ENCODE measurements around the gene CD164. TPM values are rescaled to one million over a fixed set of nuclear protein-coding genes. Genes with fewer than 3 reads are reported as not detected.
"Not testable (repeated sequence)": the region's sequence is repeated elsewhere in the genome, so short reads cannot be mapped to it uniquely, and the experiment has no call there.

Gene CD164
- total RNA-seq, 1 donor: 352 TPM

DNA sequence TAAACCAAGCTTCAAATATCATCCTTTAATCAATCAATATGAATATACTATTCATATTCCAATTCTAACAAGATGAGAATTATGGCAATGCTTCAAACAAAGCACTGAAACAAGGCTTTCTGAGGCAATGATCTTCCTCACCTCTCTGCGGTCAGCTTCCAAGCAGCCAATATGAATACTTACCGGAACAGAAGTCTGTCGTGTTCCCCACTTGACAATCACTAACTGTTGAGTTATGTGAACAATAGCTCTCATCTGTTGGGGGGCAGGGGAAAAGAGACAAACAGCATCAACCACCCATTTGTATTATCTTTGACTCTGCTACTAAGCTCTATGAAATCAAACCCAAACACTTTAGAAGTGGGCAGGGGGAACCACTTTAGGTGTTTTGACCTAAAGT, 4.5 kb downstream of the CD164 start:
- no peak for DNase-seq (ENCODE audit: low read depth in 2 of 3, low spot score in 2 of 3)

DNA sequence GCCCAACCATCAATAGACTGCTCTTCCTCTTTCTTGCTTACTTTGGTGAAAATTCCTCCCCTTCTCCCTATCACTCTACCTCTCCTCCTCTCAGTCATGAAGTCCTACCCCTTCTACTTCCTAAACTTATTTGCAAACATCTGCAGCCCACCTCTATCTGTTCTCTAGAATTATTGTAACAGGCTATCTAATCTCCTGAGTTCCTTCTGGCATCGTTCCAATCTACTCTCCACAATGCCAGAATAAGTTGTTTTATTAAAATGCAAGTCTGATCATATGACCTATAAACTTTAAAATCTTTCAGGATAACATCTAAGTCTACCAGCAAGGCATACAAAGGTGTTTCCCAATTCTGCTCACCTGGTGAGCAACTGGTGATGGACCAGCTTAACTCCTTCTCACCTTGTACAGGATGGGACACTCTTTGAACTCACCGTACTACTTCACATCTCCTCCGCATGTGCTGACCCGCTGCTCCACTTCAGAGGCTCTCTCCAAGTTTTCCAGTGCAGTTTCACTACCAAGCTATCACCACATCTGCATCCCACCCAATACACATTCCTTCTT, 7.9 kb downstream of the CD164 start:
- no peak for DNase-seq (ENCODE audit: low read depth in 2 of 3, low spot score in 2 of 3)

DNA sequence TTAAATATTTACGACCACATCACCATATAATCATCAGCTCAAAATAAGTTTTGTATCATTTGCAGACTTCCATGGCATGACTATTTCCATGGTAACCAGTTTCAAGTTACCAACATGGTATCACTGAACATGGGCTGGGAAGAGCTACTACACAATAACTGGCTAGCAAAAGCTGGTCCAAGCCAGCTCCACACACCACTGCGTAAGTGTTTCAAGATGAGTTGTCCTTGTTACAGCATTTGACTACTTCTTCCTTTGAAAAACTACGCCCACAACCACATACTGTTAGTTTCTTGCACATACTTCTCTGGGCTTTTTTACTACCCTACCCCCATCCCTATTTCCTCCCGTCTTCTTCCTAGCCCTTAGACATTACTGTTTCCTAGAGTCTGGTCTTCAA, 8.5 kb downstream of the CD164 start:
- no peak for DNase-seq (ENCODE audit: low read depth in 2 of 3, low spot score in 2 of 3)

DNA sequence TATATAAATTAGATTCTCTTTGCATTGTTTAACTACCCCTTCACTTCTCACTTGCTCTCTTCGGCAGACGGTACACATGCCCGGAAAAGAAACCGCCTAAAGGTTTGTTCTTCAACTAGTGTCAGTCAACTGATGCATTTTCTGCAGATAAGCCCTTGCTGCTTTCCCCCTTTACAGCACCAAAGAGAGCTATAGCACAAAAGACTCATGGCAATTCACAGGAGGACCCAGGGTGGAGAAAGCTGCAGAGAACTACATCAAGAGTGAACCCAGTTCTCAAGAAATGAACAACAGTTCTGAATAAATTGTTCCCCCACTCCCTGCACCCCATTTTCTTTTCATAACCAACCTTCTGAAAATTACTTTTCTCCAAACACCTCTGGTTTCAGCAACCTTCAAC, 8.9 kb downstream of the CD164 start:
- DNase-seq (ENCODE audit: low read depth in 2 of 3, low spot score in 2 of 3): no peak

DNA sequence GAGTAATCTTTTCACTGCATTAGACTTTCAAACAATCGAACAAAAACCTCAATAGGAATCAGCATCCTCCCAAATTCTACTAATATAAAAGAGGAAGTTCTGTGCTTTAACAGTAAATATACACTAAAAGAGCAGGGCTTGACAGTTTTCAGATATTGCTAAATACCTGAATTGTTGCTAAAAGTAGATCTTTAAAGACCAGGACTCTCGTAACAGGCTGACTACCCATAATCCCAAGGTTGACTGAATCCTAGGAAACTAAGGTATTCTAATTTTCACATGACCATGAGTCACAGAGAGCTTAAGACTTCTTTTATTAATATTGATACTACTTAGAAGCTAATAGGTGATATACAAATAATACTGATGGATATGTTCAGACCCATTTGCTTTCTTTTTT, 10.1 kb downstream of the CD164 start:
- no peak for DNase-seq (ENCODE audit: low read depth in 2 of 3, low spot score in 2 of 3)

DNA sequence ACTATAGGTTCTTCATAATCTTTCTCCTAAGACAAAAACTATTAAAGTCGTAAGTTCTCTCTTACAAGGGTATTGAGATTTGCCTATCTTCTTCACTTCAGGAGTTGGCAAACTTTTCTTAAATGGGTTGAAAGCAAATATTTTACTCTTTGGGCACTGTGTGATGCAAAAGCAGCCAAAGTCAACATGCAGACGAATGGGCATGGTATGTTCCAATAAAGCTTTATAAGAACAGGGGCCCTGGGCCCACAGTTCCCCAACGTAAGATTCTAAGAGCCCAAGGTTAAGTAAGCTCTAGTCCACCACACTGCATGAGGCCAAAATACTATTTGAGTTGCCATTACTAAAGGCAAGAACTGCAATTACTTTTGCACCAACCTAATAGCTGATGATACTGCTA, 11.5 kb downstream of the CD164 start:
- DNase-seq (ENCODE audit: low read depth in 2 of 3, low spot score in 2 of 3): no peak

DNA sequence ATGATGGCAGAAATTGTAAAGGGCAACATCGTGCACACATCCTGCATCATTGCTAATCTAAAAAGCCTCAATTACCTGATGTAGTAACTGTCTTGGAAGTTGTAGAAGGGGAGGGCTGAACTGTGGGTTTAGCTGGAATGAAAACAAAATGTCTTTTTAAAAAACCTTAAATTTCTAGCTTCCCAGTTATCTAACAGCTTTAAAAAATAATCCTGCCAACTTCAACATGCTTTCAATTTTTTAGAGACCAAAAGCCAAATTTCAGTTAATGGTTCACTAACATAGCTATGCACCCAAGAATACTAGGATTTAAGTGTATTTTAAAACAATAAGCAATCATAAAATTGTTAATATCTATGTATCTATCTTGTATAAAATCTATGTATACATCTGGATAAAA, 11.9 kb downstream of the CD164 start:
- no peak for DNase-seq (ENCODE audit: low read depth in 2 of 3, low spot score in 2 of 3)

DNA sequence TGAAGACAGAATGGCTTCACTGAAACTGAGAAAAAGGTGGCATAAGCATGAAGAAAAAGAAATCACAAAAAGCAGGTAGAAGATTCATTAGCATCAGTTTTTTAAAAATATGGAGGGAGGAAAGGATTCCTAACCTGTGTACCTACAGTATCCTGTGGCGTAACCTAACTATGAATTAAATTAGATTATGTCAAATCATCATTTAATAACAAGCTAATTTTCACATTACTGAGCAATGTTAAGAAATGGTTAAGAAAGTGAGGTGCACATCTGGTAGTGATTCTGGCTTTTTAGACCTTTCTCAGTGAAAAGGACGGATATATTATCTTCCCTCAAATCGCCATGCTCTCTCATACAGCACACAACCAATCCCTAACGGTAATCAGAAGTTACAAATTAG, 12.5 kb downstream of the CD164 start:
- no peak for DNase-seq (ENCODE audit: low read depth in 2 of 3, low spot score in 2 of 3)

DNA sequence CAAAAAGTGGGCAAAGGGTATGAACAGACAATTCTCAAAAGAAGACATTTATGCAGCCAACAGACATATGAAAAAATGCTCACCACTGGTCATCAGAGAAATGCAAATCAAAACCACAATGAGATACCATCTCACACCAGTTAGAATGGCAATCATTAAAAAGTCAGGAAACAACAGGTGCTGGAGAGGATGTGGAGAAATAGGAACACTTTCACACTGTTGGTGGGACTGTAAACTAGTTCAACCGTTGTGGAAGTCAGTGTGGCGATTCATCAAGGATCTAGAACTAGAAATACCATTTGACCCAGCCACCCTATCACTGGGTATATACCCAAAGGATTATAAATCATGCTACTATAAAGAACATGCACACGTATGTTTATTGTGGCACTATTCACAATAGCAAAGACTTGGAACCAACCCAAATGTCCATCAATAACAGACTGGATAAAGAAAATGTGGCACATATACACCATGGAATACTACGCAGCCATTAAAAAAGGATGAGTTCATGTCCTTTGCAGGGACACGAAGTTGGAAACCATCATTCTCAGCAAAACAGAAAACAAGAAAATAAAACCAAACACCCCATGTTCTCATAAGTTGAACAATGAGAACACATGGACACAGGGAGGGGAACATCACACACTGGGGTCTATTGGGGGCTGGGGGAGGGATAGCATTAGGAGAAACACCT, 17.7 kb downstream of the CD164 start:
- DNase-seq (ENCODE audit: low read depth in 2 of 3, low spot score in 2 of 3): not testable (repeated sequence)

DNA sequence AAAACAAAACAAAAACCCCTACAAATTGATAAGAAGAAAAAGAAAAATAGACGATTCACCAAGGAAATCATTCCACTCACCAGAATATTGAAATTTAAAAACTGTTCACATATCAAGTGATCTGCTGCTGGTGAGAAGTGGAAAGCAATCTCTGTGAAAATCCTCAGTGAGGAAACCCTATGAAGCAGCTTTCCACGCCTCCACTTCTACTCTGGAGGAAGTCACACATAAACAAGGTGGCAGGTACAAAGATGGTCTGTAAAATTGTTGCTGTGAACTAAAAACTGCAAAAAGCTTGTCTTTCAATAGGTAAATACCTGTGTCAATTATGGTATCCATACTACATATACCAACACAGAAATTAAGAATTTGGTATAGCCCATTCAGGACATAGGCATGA, 18.5 kb downstream of the CD164 start:
- no peak for DNase-seq (ENCODE audit: low read depth in 2 of 3, low spot score in 2 of 3)

DNA sequence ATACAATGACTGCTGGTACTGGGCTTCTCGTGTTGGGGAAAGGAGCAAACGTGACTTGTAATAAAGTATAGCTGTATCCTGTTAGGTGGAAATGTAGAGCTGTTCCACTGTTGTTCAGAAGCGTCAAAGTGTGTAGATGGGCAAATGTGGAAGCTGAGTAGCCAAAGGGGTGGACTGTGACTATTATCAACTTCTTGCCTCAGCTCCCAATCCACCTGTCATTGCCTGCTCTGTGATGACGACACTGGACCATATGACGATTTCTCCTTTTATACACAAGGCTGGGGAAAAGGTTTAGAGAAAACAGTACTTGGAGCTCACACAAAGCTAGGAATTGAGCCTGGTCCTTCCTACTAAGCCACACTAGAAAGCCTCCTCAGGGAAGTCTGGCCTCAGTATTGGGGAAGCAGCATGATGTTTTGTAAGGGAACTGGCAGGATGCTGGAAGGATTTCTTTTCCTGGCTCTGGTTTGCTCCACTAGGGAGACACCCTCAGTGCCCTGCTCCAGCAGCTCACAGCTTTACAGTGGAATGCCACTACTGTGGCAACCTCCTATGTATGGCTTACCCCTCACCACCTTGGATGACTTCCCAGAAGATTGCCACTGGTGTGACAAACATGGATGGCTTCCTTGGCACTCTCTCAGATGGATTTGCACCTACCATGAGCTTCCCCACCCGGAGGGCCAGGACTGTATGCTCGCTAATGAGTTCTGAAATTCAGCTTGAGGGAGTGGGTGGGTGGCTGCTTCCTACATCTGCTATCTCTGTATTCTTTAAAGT, 20.0 kb downstream of the CD164 start:
- DNase-seq (ENCODE audit: low read depth in 2 of 3, low spot score in 2 of 3): no peak

DNA sequence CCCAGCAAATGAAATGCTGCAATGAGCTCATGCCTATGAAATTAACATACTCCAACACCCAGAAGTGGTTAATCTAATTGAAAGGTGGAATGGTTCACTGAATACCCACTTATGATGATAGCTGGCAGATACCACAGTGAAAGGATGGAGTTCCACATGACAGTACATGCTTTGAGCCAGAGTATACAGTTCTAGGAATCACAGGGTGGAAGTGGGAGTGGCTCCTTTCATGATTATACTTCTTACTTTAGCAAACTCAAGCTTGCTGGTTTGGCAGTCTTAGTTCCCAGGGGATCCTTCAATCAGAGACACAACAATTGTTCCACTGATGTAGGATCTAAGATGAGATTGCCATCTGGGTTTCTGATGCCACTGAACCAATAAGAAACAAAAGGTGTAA, 21.5 kb downstream of the CD164 start:
- no peak for DNase-seq (ENCODE audit: low read depth in 2 of 3, low spot score in 2 of 3)

DNA sequence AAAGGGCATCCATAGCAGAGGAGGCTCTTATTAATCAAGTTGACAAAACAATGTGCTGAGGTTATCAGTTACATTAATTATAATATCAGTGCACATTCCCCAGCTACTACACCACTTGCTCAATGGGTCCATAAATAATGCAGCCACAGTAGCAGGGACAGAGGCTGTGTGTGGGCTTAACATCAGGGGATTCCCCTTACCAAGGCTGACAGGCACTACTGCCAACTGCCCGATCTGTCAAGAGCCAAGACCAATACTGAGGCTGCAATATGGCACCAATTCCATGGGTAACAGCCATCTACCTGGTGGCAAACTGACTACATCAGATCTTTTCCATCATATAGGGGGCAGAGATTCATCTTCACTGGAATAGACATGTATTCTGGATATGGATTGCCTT, 22.0 kb downstream of the CD164 start:
- DNase-seq (ENCODE audit: low read depth in 2 of 3, low spot score in 2 of 3): no peak

DNA sequence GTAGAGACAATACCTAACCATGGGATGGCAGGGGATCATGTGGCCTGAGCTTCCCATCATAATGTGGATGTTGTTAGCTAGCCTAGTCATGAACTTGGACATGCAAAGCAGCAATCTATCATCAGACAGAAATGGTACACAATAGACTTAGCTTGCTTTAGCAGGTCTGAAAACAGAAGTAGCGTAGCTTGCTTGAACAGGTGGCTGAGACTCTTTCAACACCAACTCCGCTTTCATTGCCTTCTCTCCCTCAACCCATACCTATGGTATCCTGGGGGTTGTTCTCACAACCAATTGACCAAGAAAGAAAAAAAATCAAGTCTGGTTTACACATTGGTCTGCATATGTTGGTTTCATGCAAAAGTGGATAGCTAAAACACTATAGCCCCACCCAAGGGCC, 23.0 kb downstream of the CD164 start:
- no peak for DNase-seq (ENCODE audit: low read depth in 2 of 3, low spot score in 2 of 3)

DNA sequence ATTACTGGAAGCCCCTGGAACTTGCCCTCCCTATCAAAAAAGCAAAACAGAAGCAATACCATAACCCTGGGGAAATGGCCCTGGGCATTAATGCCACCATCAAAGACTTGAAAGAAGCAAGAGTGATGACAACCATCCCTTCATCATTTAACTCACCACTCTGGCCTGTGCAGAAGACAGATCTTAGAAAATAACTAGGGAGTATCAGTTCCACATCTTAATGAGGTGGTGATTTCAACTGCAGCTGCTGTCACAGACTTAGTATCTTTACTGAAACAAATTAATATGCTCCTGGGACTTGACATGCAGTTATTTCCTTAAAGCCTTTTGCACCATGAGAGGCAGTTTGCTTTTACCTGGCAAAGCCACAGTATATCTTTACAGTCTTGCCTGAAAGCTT, 24.1 kb downstream of the CD164 start:
- no peak for DNase-seq (ENCODE audit: low read depth in 2 of 3, low spot score in 2 of 3)

DNA sequence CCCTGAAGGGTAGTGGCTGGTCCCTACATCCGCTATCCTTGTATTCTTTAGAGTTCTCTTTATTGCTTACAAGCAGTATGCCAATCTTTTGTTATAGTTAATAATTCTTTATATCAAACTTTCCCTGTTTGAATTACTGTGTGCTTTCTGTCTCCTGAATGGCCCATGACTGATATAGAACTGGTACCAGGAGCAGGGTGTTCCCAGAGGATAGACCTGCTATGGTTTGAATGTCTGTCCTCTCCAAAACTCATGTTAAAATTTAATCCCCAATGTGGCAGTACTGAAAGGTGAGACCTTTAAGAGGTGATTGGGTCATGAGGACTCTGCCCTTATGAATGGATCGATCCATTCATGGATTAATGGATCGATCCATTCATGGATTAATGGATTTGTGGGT, 26.0 kb downstream of the CD164 start:
- no peak for DNase-seq (ENCODE audit: low read depth in 2 of 3, low spot score in 2 of 3)

DNA sequence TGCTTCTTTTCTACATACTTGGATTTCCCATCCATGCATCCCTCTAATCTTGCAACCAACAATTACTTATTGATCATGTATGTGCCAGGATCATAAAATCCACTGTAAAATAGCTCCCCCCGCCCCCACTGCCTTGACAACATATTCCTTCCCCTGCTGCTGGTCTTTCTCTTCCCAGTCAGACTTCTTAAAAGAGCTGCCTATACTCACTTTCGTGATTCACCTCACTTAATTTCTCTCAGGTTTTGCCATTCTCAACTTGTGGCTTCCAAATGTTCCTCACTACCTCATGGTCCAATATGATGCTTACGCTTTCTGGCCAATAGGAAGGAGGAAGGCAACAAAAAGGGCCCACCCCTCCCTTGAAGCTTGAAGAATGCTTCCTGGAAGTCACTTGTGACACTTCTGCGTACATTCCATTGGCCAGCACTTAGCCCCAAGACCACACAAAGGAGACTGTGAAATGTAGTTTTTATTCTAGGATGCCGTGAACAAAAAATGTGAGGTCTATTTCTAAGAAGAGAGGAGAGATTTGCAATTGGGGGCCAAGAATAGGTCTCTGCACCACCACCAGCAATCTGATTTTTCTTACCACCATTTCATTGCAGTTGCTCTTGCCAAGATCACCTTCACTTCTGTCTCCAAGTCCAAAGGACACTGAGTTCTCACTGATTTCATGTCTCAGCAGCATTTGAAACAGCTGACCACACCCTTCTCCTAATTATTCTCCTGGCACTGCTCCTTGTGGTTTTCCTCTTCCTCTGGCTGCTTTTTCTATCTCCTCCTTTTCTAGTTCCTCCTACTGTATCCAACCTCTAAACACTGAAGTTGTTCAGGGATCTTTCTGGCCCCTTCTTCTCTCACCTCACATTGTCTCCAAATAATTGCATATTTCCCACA, 30.8 kb downstream of the CD164 start:
- DNase-seq (ENCODE audit: low read depth in 2 of 3, low spot score in 2 of 3): no peak

DNA sequence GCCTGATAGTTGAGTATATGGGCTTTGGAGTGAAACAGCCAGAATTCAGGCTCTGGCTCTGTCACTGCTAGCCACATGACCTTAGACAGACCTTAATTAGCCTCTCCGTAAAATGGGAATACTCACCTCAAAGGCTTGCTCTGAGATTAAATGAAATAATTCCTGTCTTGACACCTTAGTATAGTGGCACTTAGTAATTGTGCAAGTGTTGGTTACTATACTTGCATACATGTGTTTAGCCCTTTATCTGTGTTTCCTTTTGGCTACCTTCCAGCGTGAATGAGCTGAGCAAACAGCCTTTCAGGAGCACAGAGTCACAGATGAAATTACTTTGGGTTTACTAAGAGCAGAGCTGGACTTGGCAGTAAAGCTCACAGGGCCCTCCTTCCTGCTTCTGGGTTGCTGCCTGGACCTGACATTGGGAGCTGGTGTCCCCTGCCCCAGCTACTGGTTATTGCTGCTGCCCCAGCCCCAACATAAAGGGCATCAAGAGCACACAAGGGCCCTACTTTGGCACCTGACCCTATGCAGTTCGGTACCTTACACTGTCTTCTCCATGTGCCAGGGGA, 32.8 kb downstream of the CD164 start:
- peak in 2 of 3 donors; percentile 77 to 91 for DNase-seq (ENCODE audit: low read depth in 2 of 3, low spot score in 2 of 3)

DNA sequence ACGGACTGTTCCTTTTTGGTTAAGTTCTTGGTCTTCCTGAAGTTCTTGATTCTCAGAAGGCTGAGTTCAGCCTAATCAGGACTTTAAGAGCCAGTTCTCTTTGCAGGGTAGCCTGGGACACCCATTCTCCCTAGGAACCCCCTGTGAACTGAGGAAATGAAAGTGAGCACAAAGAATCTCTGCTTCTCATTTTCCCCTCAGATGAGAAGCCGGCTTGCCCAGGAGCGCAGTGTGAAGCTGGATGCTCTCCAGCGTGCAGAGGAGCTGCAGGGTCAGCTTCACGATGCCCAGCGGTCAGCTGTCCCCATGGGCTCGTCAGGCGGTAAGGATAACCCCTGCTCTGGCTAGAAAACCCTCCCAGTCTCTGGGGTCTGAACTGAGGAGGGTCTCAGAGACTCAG, 34.0 kb downstream of the CD164 start:
- DNase-seq (ENCODE audit: low read depth in 2 of 3, low spot score in 2 of 3): no peak

DNA sequence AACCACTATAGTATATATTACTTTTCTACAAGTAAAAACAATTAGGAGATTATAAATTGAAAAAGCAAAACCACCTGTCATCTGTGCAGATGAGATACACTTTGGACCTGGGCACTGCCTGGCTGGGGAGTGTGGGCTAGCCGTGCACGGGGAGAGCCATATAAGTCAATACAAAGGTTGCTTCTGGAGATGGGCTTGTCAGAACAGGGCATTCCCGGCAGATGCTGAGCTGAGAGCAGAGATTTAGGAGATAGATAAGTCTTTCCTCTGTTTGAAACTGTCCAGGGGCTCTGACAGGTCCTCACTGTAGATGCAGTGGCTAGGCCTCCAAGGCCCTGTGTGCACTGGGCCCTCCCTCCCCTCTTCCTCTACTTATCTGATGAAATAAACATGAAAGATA, 34.5 kb downstream of the CD164 start:
- no peak for DNase-seq (ENCODE audit: low read depth in 2 of 3, low spot score in 2 of 3)

DNA sequence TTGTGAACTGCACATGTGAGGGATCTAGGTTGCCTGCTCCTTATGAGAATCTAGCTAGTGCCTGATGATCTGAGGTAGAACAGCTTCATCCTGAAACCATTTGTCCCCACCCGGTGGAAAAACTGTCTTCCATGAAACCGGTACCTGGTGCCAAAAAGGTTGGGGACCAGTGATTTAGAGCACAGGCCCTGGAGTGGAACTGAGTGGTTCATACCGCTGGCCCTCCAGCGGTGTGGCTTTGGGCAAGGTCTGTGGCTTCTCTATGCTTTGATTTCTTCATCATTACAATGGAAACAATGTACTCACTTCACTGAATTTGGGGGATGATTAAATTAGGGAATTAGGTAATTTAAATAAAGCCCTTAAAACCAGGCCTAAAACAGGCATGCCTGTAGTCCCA, 36.3 kb downstream of the CD164 start:
- no peak for DNase-seq (ENCODE audit: low read depth in 2 of 3, low spot score in 2 of 3)

Measured in hematopoietic multipotent progenitor cell (in vitro differentiated cells).